Epidermal melanocyte (primary cell): ENCODE data around the gene CPPED1.

ENCODE experiments used
- DNase-seq: peaks from one replicate; pipeline ENCODE4 v3.0.0; 2011; ENCODE audit warnings: low spot score; ENCODE audit not compliant: insufficient read length

Gene CPPED1

GRCh38 chr16:12611916-12612597 is 191.6 kb downstream of the CPPED1 start:
- DNase-seq = no peak

GRCh38 chr16:12611006-12611477 is 192.6 kb downstream of the CPPED1 start:
- DNase-seq = no peak

DNA sequence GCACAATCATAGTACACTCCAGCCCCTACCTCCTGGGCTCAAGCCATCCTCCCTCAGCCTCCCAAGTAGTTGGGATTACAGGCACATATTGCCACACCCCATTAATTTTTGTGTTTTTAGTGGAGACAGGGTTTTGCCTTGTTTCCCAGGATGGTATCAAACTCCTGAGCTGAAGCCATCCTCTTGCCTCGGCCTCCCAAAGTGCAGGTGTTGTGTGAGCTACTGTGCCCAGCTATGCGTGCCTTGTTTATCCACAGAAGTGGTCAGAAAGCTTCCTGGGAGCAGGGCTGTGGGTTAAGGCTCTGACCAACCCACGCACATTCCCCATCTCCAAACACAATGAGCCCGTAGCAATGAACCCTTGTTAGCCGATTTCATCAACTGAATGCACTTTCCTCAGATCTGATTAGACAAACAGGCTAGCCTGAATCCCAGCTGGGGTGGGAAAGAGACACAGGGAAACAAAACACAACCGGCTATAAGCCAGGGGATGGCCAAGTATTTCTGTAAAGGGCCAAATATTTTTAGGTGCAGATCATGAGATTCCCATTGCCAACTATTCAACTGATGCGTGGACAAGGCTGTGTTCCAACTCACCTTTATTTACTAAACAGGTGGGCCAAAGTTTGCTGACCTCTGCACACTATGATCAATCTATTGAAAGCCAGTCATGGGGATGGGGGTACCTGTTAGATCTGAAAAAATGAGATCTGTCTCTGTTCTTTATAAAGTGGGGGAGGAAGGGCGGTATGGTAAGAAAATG is 193.6 kb downstream of the CPPED1 start:
- no peak for DNase-seq
